ENCODE data around the gene USP50.
"Not testable (repeated sequence)": the region's sequence is repeated elsewhere in the genome, so short reads cannot be mapped to it uniquely, and the experiment has no call there.

Gene USP50

DNA sequence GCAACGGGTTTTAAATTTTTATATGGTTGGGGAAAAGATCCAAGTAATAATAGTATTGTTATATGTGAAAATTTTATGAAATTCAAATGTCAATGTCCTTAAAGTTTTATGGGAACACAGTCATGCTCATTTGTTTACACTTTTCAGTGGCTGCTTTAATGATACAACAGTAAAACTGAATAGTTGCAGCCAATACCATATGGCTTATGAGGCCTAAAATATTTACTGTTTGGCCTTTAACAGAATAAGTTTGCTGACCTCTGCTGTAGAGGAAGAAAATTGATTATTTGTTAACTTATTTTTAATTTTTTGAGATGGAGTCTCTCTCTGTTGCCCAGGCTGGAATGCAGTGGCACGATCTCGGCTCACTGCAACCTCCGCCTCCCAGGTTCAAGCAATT is 44.7 kb downstream of the USP50 start:
- DNase-seq = no peak

DNA sequence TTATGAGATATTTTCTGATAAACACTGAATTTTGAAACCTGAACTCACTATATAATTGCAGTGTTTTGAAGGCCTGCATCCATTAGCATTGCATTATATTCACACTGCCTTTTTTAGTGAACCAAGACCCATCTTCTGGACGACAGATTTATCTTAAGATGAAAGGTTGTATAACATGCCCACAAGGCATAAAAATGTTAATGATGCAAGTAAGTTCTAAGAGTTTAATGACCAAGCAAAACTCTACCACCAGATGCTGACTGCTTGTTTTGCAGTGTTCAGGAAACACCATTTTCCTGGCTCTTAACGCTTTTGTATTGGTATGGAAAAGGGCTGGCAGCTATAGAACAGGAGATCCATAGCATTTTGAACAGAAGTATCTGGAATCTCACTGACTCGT is 46.1 kb downstream of the USP50 start:
- DNase-seq = no peak

DNA sequence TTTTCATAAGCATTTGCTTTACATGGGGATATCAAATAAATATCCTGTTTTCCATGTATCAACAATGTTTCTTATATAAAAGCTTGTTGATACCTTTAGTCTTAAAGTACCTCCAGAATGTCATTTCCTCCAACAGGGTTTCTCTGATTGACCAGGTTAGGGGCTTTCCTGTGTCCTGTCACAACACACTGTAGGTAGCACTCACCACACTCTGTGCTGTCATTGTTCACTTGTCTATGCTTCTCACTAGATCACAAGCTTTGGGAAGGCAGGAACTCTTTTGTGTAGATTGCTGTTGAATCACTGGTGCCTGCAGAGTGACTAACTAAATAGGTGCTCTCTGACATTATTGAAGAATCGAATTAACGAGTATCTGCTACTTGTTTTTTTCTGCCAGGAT is 49.8 kb downstream of the USP50 start:
- DNase-seq = no peak

DNA sequence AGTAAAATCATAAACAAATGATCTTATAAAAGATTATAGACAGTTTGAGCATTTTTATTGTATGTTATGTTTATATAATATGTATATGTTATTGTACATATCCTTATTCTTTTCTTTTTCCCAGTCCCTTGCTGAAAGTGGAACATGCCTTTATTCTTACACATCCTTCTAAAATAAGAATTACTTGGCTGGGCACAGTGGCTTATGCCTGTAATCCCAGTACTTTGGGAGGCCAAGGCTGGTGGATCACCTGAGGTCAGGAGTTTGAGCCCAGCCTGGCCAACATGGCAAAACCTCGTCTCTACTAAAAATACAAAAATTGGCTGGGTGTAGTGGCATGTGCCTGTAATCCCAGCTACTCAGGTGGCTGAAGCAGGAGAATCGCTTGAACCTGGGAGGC is 51.9 kb downstream of the USP50 start:
- not testable (repeated sequence) for DNase-seq

DNA sequence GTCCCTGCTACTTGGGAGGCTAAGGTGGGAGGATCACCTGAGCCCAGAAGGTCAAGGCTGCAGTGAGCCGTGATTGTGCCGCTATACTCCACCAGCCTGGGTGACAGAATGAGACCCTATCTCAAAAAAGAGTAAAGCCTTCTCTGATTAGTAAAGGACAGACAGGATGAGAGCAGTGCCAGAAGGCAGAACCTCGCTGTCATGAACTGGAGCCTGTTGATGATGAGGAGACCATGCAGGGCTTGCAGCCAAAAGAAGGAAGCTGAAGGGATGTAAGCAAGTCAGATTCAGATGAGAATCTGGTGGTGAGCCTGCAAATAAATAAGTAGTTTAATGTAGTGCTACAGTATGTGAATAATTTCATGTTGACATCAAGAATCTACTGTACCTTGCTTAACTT is 52.8 kb downstream of the USP50 start:
- DNase-seq = no peak

DNA sequence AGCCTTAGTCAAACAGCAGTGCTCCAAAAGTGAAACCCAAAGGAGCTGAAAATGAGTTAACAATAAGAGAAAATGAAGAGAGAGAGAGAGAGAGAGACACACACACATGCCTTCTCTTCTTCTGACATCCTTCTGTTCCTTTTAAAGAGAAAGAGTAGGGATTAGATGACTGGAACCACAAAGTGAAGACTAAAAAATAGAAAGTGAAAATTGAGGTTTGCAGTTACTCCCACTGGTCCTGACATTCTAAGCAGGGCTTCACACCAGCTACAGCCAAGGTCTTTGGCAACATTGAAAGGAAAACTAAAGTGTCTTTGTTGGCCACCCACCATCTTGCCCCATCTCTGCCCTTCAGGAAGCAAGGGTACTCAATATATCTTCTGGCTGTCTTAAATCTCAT is 59.2 kb downstream of the USP50 start:
- DNase-seq = no peak

DNA sequence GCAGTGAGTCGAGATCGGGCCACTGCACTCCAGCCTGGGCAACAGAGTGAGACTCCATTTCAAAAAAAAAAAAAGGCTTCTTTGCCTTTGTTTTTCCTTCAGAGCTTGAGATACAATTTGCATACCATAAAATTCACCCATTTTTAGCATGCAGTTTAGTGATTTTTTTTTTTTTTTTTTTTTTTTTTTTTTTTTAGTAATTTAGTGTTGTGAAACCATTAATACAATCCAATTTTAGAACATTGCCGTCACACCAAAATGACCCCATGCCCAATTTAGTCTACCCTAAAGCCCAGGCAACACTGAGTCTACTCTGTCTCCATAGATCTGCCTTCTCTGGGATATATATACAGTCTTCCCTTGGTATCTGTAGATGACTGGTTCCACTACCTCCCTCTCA is 61.1 kb downstream of the USP50 start:
- DNase-seq = no peak

DNA sequence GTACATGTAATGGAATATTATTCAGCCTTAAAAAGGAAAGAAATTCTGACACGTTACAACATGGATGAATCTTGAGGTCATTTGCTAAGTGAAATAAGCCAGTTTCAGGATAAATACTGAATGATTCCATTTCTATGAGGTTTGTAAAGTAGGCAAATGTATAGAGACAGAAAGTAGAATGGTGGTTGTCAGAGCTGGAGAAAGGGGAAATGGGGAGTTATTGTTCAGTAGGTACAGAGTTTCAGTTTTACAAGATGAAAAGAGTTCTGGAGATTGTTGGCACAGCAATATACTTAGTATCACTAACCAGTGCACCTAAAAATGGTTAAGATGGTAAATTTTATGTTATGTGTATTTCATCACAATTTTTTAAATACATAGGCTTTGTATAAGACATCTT is 61.7 kb downstream of the USP50 start:
- DNase-seq = no peak

DNA sequence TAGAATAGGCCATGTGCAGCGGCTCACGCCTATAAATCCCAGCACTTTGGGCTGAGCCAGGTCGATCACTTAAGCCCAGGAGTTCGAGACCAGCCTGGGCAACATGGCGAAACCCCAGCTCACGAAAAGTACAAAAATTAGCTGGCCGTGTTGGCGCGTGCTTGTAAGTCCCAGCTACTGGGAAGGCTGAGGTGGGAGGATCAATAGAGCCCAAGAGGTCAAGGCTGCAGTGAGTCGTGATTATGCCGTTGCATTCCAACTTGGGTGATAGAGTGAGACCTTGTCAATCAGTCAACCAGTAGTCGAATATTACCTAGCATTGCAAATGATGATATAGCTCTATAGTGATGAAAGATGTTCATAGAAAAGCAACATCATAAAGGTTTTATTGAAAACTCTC is 70.3 kb downstream of the USP50 start:
- DNase-seq = no peak

DNA sequence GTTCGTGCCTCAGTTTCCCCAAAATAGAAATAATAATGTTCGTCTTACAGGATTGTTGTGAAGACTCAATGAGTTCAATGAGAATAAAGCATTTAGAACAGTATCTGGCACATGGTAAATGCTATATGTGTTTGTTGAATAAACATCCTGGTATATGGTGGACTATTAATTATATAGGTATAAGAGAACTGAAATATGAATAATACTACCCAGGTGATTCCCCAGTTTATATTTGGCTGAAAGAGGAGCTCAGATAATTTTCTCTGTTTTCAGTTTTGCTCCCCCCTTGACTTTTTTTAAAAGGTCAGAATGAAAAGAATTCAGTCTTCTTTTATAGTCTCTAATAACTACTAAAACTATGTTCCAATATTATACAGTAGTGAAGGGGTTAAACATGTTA is 75.4 kb downstream of the USP50 start:
- DNase-seq = no peak

DNA sequence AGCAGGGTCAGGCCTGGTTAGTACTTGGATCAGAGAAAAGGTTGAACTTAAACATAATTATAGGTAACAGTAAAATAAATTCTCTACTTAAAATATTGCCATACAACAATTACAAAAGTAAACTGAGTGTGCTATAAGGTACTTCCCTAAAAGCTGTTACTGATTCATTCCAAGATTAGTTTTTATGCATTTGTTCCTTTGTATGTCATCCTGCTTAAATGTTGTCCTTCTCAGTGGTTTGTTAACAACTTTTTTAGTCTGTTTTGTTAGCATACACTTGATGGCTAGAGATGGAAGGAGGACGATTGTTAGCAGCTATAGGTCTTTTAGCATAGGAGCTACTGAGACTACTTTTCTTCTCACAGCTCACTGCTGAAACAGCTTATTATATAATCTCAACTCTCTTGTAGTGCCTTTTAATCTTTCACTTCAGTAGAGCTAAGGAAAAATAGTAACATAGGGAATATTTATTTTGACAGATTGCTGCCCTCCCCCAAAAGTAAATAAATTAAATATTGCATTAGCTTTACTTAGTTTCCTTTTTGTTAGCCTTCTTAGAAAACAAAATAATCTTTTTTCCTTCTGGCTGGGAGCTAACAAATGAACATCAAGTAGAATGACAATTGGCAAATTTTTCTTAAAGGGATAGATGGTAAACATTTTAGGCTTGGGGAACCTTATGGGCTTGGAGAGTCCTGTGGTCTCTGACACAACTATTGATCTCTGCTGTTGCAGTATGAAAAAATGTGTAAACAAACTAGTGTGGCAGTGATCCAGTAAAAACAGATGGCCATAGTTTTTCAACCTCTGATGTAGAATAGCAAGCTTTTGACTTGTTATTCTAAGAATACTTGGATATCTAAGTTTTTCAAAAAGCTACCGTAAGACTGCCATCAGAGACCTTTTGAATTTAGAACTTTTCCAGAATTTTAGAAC is 82.8 kb downstream of the USP50 start:
- DNase-seq = no peak

DNA sequence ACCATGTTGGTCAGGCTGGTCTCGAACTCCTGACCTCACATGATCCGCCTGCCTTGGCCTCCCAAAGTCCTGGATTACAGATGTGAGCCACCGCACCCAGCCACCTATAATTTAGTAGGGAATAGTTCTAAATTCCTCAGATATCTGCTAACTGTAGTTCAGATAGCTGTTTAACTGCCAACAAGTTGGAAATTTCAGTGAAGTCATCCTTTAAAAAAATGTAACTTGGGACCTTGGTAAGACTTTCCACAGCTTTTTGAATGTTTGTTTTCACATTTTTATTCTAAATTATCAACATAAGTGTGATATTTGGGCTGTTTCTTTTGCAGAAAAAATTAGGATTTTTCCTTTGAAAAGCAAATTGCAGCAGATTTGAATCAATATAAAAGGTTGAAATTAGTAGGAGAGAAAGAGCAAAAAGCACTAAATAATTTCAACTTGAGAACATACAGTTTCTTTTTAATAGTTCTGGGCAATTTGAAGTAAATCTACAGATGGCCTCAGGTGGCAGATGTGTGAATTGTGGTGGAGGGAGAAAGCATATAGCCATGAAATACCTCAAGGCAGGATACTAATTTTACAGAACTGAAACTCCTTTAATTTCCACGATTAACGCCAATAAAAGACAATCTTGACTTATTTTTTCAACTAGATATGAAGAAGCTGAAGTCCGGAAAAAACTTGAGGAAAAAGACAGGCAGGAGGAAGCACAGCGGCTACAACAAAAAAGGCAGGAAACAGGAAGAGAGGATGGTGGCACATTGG is 87.9 kb downstream of the USP50 start:
- DNase-seq = no peak

DNA sequence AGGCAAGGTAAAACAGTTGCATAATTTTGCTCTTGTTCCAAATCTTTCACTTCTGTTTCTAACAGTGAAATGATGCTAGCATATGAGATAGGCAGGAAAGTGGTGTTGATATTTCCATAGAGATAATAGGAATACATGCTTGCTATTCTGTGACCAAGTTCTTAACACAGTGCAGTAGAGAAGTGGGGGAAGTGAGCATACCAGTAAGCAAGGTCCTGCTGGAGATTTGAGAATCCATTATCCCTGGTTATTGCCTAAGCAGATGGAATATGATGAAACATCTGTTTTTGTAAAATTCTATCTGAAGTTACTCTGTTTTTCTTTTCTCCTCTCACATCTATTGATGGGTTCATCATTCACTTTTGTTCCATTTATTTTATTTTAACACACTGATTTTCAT is 93.5 kb downstream of the USP50 start:
- no peak for DNase-seq

Data from activated naive CD4-positive, alpha-beta T cell treated with anti-CD3 and anti-CD28 coated beads, Interleukin-2, amount 50 U/mL, for 16 hours (primary cell).